NT2/D1 (cell line): ENCODE data around the gene TOM1.

ENCODE experiments used
- DNase-seq: peaks from one replicate; pipeline ENCODE4 v3.0.0-alpha.2; 2011; ENCODE audit warnings: low read depth, low spot score
- H3K27me3 ChIP-seq: 2 replicates; pipeline ENCODE4 v1.6.0; 2011; ENCODE audit warnings: mild to moderate bottlenecking; ENCODE audit not compliant: insufficient read length, insufficient read depth
- H3K36me3 ChIP-seq: 2 replicates; pipeline ENCODE4 v1.6.1; 2011; ENCODE audit warnings: mild to moderate bottlenecking, low read length, mixed read lengths; ENCODE audit not compliant: insufficient read depth, insufficient read length
- H3K4me1 ChIP-seq: 2 replicates; pipeline ENCODE4 v1.5.1; 2011; ENCODE audit not compliant: insufficient read depth, insufficient read length
- H3K4me3 ChIP-seq: 2 replicates; pipeline ENCODE4 v1.5.1; 2011; ENCODE audit warnings: low read depth; ENCODE audit not compliant: insufficient read length
- H3K9ac ChIP-seq: 2 replicates; pipeline ENCODE4 v1.6.0; 2011; ENCODE audit warnings: low read depth; ENCODE audit not compliant: insufficient read length
- H3K9me3 ChIP-seq: 2 replicates; pipeline ENCODE4 v1.5.1; 2011; ENCODE audit warnings: mild to moderate bottlenecking, low read length; ENCODE audit not compliant: insufficient read depth
- SUZ12 ChIP-seq: IDR thresholded peaks from 2 replicates; pipeline ENCODE4 v1.6.1; 2011; ENCODE audit not compliant: insufficient read length, insufficient read depth; ENCODE audit errors: extremely low read depth
- YY1 ChIP-seq: IDR thresholded peaks from 2 replicates; pipeline ENCODE4 v1.6.1; 2011; ENCODE audit not compliant: insufficient read length, insufficient read depth
- ZNF274 ChIP-seq: IDR thresholded peaks from 2 replicates; pipeline ENCODE4 v1.6.1; 2011; ENCODE audit warnings: mild to moderate bottlenecking, low read depth, low read length

TOM1 gene

DNA sequence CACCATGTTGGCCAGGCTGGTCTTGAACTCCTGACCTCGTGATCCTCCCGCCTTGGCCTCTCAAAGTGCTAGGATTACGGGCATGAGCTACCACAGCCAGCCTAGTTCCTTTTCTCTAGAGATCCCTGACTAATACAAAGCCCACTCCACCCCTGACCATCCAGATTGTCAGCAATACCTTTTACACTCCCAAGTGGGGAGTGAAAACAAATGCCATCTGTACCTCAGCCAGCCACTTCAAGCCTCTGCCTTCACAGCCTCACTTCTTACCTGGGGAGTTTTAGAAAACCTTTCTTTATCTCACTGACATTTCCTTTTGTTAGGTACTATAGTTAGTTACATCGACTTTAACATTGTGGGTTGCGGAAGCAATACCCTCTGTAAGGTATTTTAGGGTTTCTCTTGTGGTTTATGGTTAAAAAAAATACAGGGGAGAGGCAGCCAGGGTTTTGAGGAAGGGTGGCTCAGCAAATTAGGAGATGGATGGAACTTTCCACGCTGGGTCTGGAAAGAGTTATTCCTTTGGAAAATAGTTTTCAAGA lies 8.9 kb downstream of the TOM1 start:
- no peak for DNase-seq
- Histone ChIP-seq H3K27me3 (no peaks in the 10 kb centered on the region), H3K36me3 (peaks cover 2% of the 10 kb centered on the region), H3K4me1 (peaks cover 7% of the 10 kb centered on the region), H3K4me3 (no peak overlapping the region), H3K9ac (no peak overlapping the region), H3K9me3 (no peaks in the 10 kb centered on the region)
- TF ChIP-seq SUZ12 (no peak), YY1 (no peak), ZNF274 (no peak)

DNA sequence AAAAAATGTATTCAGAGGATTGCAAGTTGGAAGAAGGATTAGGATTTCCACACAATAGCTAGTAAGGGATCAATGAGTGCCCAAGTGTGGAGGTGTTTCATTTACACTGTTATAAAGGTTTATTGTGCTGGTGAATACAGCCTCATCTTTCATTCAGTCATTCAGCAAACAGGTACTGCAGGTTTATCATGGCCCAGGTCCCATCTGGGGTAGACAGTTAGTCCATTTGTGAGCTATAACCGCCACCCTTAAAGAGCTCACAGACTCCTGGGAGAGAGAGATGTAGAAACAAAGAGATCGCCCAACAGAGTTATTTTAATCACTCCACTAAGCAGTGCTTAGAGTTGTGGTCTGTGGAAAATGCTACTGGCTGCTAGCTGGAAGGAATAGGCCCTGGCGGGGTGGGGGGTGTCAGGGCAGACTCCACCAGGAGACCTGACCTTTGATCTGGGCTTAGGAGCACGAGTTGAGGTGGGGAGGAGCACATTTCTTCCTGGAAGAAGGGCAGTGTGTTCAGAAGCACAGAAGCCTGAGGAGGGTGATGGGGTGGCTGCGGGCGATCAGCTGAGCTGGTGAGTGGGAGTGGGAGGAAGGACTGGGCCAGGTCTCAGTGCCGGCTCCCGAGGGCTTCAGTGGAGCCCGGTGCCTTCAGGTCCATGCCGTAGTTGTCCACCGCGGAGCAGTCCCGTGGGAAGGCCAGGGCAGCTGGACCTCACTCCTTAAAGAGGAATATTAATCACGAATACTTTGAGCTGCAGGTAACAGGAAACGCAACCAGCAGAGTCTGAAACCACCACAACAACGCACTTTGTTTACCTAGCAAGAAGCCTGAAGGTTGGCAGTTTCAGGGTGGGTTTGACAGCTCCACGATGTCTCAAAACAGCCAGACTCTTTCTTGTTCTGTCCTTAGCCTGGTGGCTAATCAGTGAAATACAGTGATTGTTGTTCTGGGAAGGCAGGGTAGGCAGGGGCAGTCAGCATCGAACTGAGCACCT lies 11.2 kb downstream of the TOM1 start:
- Histone ChIP-seq H3K4me3 (no peak overlapping the region), H3K27me3 (no peaks in the 10 kb centered on the region), H3K36me3 (peaks cover 2% of the 10 kb centered on the region), H3K9me3 (no peaks in the 10 kb centered on the region), H3K4me1 (peaks cover 7% of the 10 kb centered on the region), H3K9ac (peak overlapping the region; percentile 36)
- no peak for TF ChIP-seq SUZ12
- TF ChIP-seq ZNF274: no peak
- no peak for TF ChIP-seq YY1
- DNase-seq: no peak

DNA sequence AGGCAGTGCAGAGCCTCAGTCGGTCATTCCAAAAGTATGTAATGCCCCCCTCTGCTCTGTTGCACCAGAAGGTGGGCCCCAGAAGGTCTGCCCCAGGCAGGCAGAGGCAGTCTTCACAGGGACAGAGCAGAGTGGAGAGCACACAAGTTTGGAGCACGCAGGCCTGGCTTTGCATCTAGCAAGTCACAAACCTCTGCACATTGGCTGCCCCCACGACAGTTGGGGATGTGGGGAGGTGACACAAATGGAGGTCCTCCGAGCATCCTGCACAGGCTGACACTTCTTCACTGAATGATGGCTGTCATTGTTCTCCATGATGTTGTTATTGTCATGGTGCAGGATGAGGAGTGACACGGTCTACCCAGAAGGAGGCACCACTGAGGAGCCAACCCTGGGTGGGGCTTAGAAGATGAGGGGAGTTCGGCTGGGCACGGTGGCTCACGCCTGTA lies 11.9 kb downstream of the TOM1 start:
- Histone ChIP-seq H3K9me3 (no peaks in the 10 kb centered on the region), H3K4me1 (peaks cover 7% of the 10 kb centered on the region), H3K27me3 (no peaks in the 10 kb centered on the region), H3K9ac (no peak overlapping the region), H3K36me3 (no peaks in the 10 kb centered on the region), H3K4me3 (no peak overlapping the region)
- DNase-seq: no peak
- TF ChIP-seq SUZ12 (no peak), YY1 (no peak), ZNF274 (no peak)

DNA sequence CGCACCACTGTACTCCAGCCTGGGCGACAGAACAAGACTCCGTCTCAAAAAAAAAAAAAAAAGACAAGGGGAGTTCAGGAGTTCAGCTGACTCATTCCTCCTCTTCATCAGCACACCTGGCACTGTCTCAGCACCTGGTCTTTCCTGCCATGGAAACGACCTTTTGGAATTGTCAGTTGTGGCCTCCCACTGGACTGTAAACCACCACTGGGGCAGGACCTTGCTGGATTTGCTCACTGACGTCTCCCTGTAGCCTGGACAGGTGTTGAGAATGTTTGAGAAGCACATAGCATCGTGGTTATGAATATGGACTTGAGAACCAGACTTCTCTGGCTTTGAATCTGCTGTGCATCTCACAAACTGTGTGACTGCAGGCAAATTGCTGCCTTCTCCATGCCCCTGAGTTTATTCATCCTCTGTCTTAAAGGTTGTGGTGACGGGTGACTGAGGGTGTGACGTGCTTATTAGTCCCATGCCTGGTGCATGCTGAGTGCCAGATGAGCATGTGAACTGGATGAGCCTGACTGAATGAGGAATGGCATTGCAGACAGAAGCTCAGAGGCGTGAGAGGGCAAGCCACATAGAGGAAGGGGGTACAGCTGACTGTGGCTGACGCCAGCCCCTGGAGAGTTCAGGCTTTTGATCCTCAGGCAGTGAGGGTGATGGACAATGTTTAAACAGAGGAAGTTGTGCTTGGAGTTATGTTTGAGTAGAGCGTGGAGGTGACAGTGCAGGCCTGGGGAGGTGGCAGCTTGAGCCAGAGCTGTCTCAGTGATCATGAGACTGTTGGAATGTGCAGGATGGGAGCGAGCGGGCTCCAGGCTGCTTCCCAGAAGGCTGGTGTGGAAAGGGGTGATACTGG lies 12.7 kb downstream of the TOM1 start:
- no peaks in the 10 kb centered on the region for H3K36me3 ChIP-seq

GRCh38 chr22:35313311-35314121 lies 13.8 kb downstream of the TOM1 start:
- H3K27me3 ChIP-seq: no peaks in the 10 kb centered on the region
- no peaks in the 10 kb centered on the region for H3K9me3 ChIP-seq
- H3K4me1 ChIP-seq: peaks cover 7% of the 10 kb centered on the region
- no peak overlapping the region for H3K9ac ChIP-seq
- H3K36me3 ChIP-seq: peaks cover 7% of the 10 kb centered on the region
- no peak overlapping the region for H3K4me3 ChIP-seq
- TF ChIP-seq YY1: no peak
- no peak for TF ChIP-seq ZNF274
- TF ChIP-seq SUZ12: no peak
- no peak for DNase-seq

More for the DNA sequence above, 12.7 kb downstream of the TOM1 start:
- no peaks in the 10 kb centered on the region for H3K9me3 ChIP-seq
- no peak overlapping the region for H3K9ac ChIP-seq
- TF ChIP-seq ZNF274 (no peak), SUZ12 (no peak), YY1 (no peak)
- no peaks in the 10 kb centered on the region for H3K27me3 ChIP-seq
- H3K4me1 ChIP-seq: peaks cover 7% of the 10 kb centered on the region
- DNase-seq: no peak
- H3K4me3 ChIP-seq: no peak overlapping the region

GRCh38 chr22:35314161-35314942 lies 14.7 kb downstream of the TOM1 start:
- Histone ChIP-seq H3K36me3 (peaks cover 15% of the 10 kb centered on the region), H3K9ac (no peak overlapping the region), H3K27me3 (no peaks in the 10 kb centered on the region), H3K4me1 (peaks cover 7% of the 10 kb centered on the region), H3K4me3 (no peak overlapping the region), H3K9me3 (no peaks in the 10 kb centered on the region)
- no peak for TF ChIP-seq ZNF274
- TF ChIP-seq YY1: no peak
- no peak for TF ChIP-seq SUZ12
- DNase-seq: no peak
